Sigmoid colon (tissue), 7 donors: Measurements from ENCODE around the gene MED13L. TPM values are rescaled to one million over a fixed set of nuclear protein-coding genes. Genes with fewer than 3 reads are reported as not detected.

Experiments used
- DNase-seq: peaks from one replicate; pipeline ENCODE4 v3.0.0-alpha.2; 2019
- H3K27ac ChIP-seq, 4 donors: fragments of 200-600 bp; sonication (generic); one replicate each; pipeline ENCODE4 v1.5.1; 2016 to 2019; ENCODE audit warnings: mild to moderate bottlenecking in 1 of 4
- H3K27me3 ChIP-seq, 3 donors: fragments of 200-600 bp; sonication (generic); one replicate each; pipeline ENCODE4 v1.5.1; 2019; ENCODE audit warnings: mild to moderate bottlenecking in 1 of 3
- H3K36me3 ChIP-seq, 4 donors: fragments of 200-600 bp; sonication (generic); one replicate each; pipeline ENCODE4 v1.5.1; 2016 to 2019
- H3K4me1 ChIP-seq, 4 donors: fragments of 200-600 bp; sonication (generic); one replicate each; pipeline ENCODE4 v1.5.1; 2017 to 2019
- H3K4me3 ChIP-seq, 4 donors: fragments of 200-600 bp; sonication (generic); one replicate each; pipeline ENCODE4 v1.5.1; 2017 to 2019; ENCODE audit warnings: mild to moderate bottlenecking in 2 of 4, moderate library complexity in 1 of 4
- H3K9me3 ChIP-seq, 4 donors: fragments of 200-600 bp in 3 of 4; sonication (generic) in 3 of 4; one replicate each; pipeline versions ENCODE4 v1.5.1 to v1.6.1; 2013 to 2019
- EP300 ChIP-seq, 4 donors: sonication (generic); formaldehyde crosslinking; IDR thresholded peaks; one replicate each; pipeline ENCODE4 v1.6.1; 2017; ENCODE audit warnings: antibody characterized with exemption in 4 of 4
- POLR2A ChIP-seq, 2 donors: fragments of 450-650 bp; IDR thresholded peaks; one replicate each; pipeline ENCODE4 v1.6.1; 2016; ENCODE audit warnings: antibody characterized with exemption in 2 of 2, mild to moderate bottlenecking in 2 of 2, moderate library complexity in 2 of 2
- POLR2AphosphoS5 ChIP-seq, 4 donors: sonication (generic); formaldehyde crosslinking; IDR thresholded peaks; one replicate each; pipeline ENCODE4 v1.6.1; 2017; ENCODE audit warnings: antibody characterized with exemption in 4 of 4
- WGBS, 2 donors: extraction: QIAGEN DNeasy Blood & Tissue Kit; methylation state at CpG; one replicate each; pipeline ENCODE4 v1.1.7; 2013; 5-methylcytosine and 5-hydroxymethylcytosine counted together
- intact Hi-C: fragments of 100-400 bp; cut with DNase I; formaldehyde crosslinking; loops from one replicate; pipeline ENCODE4 v1.15.1; 2023
- polyA plus RNA-seq, 3 donors: library from polyadenylated mRNA; stranded (reverse); fragments of 200-250 nt; gene quantifications; one replicate each; pipeline ENCODE4 v1.2.3, GENCODE V29; 2013
- total RNA-seq, 4 donors: library from RNA; depleted of rRNA; stranded (reverse); fragments of >200 nt; gene quantifications; one replicate each; pipeline ENCODE4 v1.1.0, GENCODE V29; 2016
- TF ChIP-seq, protein P1 (sequence below), 4 experiments: fragments of 450-650 bp in 3 of 4; fragments of 200-600 bp in 1 of 4; IDR thresholded peaks; one replicate each; pipeline ENCODE4 v1.5.1; 2016 to 2019; ENCODE audit warnings: antibody characterized with exemption in 4 of 4, mild to moderate bottlenecking in 3 of 4, moderate library complexity in 2 of 4
- donor health status: healthy with polysubstance abuse.
- donor health status: Bipolar disorder and iron deficiency.
- donor health status: healthy.

The MED13L gene
- total and polyA plus RNA-seq, 7 donors, result 12.5 to 246 (median 151) TPM

DNA sequence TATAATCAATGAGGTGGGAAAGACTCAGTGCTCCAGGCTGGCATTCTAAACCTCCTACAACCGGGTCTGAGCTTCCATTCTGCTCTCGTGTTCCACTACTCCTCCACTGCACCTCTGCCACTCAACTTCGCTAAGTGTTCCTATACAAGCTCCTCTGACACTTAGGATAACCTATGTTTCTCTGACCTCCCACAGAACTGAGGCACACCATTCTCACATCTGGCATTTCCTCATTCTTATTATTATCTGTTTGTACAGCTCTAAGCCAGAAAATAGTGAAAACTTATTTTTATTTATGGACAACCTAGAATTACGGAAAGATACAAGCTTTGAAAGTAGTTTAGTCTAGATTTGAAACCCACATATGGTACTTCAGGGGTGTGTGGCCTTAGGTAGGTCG lies 127.0 kb downstream of the MED13L start:
- Histone ChIP-seq H3K9me3 (no peaks in the 10 kb centered on the region), H3K27me3 (no peaks in the 10 kb centered on the region), H3K36me3 (no peaks in the 10 kb centered on the region), H3K4me1 (peaks cover 0 to 64% (median 52%) of the 10 kb centered on the region in 4 donors), H3K4me3 (no peak overlapping the region), H3K27ac (no peak overlapping the region)
- 90 to 91% methylated on average over 5 of the region's 5 CpGs for WGBS, 2 donors
- TF ChIP-seq EP300 (IDR thresholded peaks at IDR 0.05), result no peak
- TF ChIP-seq, protein P1, sequence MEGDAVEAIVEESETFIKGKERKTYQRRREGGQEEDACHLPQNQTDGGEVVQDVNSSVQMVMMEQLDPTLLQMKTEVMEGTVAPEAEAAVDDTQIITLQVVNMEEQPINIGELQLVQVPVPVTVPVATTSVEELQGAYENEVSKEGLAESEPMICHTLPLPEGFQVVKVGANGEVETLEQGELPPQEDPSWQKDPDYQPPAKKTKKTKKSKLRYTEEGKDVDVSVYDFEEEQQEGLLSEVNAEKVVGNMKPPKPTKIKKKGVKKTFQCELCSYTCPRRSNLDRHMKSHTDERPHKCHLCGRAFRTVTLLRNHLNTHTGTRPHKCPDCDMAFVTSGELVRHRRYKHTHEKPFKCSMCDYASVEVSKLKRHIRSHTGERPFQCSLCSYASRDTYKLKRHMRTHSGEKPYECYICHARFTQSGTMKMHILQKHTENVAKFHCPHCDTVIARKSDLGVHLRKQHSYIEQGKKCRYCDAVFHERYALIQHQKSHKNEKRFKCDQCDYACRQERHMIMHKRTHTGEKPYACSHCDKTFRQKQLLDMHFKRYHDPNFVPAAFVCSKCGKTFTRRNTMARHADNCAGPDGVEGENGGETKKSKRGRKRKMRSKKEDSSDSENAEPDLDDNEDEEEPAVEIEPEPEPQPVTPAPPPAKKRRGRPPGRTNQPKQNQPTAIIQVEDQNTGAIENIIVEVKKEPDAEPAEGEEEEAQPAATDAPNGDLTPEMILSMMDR (IDR thresholded peaks at IDR 0.05), result no peak
- no peak for TF ChIP-seq POLR2AphosphoS5 (IDR thresholded peaks at IDR 0.05)
- no peak for TF ChIP-seq POLR2A (IDR thresholded peaks at IDR 0.05)
- DNase-seq, result no peak
- intact Hi-C loops, result no loop called here

DNA sequence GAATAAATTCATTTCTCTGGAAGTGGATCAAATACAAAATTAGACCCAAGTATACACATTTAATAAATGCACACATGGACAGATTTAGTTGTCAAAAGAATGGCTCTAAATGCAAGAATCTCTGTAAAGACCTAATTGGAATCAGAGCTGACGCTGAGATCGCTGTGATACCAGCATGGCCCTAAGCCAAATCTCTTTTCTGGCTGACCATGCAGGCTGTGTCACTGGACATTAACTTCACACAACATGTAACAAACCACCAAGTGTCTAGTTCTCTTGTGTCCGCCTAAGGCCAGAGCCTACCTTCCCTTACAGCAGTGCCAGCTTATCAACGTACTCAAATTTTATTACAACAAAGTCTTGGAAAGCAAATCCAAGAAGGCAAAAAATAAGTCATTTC lies 127.5 kb downstream of the MED13L start:
- H3K4me1 ChIP-seq, result peaks cover 0 to 68% (median 54%) of the 10 kb centered on the region in 4 donors
- intact Hi-C loops, result no loop called here

GRCh38 chr12:116148844-116149243 lies 128.6 kb downstream of the MED13L start:
- intact Hi-C loops, result no loop called here
- peaks cover 0 to 74% (median 61%) of the 10 kb centered on the region in 4 donors for H3K4me1 ChIP-seq
- DNase-seq, result no peak

More for the DNA sequence above, 127.5 kb downstream of the MED13L start:
- H3K4me3 ChIP-seq, result no peak overlapping the region
- DNase-seq, result no peak
- no peaks in the 10 kb centered on the region for H3K9me3 ChIP-seq
- no peaks in the 10 kb centered on the region for H3K36me3 ChIP-seq
- WGBS, 2 donors, result 87 to 89% methylated on average over 4 of the region's 4 CpGs
- no peaks in the 10 kb centered on the region for H3K27me3 ChIP-seq
- no peak overlapping the region for H3K27ac ChIP-seq
- TF ChIP-seq POLR2A (IDR thresholded peaks at IDR 0.05), result no peak
- TF ChIP-seq, protein P1 (IDR thresholded peaks at IDR 0.05), result no peak
- no peak for TF ChIP-seq EP300 (IDR thresholded peaks at IDR 0.05)
- no peak for TF ChIP-seq POLR2AphosphoS5 (IDR thresholded peaks at IDR 0.05)

DNA sequence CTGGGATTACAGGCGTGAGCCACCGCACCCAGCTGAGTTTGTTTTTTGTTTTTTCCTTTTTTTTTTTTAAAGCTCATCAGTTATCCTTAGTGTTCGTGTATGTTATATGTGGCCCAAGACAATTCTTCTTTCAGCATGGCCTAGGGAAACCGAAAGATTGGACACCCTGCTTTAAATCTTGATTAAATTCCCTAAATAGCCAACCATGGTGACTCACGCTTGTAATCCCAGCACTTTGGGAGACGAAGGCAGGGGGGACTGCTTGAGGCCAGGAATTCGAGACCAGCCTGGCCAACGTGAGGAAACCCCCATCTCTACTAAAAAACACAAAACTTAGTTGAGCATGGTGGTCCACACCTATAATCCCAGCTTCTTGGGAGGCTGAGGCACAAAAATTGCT lies 131.1 kb downstream of the MED13L start:
- TF ChIP-seq POLR2AphosphoS5 (IDR thresholded peaks at IDR 0.05) (no peak), EP300 (IDR thresholded peaks at IDR 0.05) (no peak), POLR2A (IDR thresholded peaks at IDR 0.05) (no peak)
- TF ChIP-seq, protein P1 (IDR thresholded peaks at IDR 0.05), result no peak
- Histone ChIP-seq H3K9me3 (no peaks in the 10 kb centered on the region), H3K27ac (no peak overlapping the region), H3K4me1 (peaks cover 0 to 74% (median 61%) of the 10 kb centered on the region in 4 donors), H3K27me3 (no peaks in the 10 kb centered on the region), H3K4me3 (no peak overlapping the region), H3K36me3 (no peaks in the 10 kb centered on the region)
- intact Hi-C loops, result no loop called here
- 91 to 93% methylated on average over 8 of the region's 8 CpGs for WGBS, 2 donors
- DNase-seq, result no peak

More at GRCh38 chr12:116148844-116149243, 128.6 kb downstream of the MED13L start:
- Histone ChIP-seq H3K36me3 (no peaks in the 10 kb centered on the region), H3K27ac (no peak overlapping the region), H3K27me3 (no peaks in the 10 kb centered on the region), H3K4me3 (no peak overlapping the region), H3K9me3 (no peaks in the 10 kb centered on the region)
- 61 to 63% methylated on average over 3 of the region's 3 CpGs for WGBS, 2 donors
- TF ChIP-seq, protein P1 (IDR thresholded peaks at IDR 0.05), result no peak
- TF ChIP-seq POLR2AphosphoS5 (IDR thresholded peaks at IDR 0.05), result no peak
- no peak for TF ChIP-seq POLR2A (IDR thresholded peaks at IDR 0.05)
- TF ChIP-seq EP300 (IDR thresholded peaks at IDR 0.05), result no peak

GRCh38 chr12:116145451-116145850 lies 132.0 kb downstream of the MED13L start:
- H3K27ac ChIP-seq, result no peak overlapping the region
- peaks cover 0 to 82% (median 68%) of the 10 kb centered on the region in 4 donors for H3K4me1 ChIP-seq
- no peaks in the 10 kb centered on the region for H3K9me3 ChIP-seq
- no peaks in the 10 kb centered on the region for H3K27me3 ChIP-seq
- H3K4me3 ChIP-seq, result no peak overlapping the region
- no peaks in the 10 kb centered on the region for H3K36me3 ChIP-seq
- intact Hi-C loops, result no loop called here
- TF ChIP-seq, protein P1 (IDR thresholded peaks at IDR 0.05), result no peak
- no peak for TF ChIP-seq POLR2A (IDR thresholded peaks at IDR 0.05)
- TF ChIP-seq POLR2AphosphoS5 (IDR thresholded peaks at IDR 0.05), result no peak
- no peak for TF ChIP-seq EP300 (IDR thresholded peaks at IDR 0.05)
- DNase-seq, result no peak
- WGBS, 2 donors, result 97 to 98% methylated on average over 3 of the region's 3 CpGs
